B cell (primary cell): ENCODE results near the gene PAPPA. TPM values are rescaled to one million over a fixed set of nuclear protein-coding genes. Genes with fewer than 3 reads are reported as not detected.

ENCODE experiments used
- ATAC-seq: fragments of 200-7000 bp; cut with Tn5 transposase; one replicate; pipeline ENCODE4 v1.10.0; 2021; ENCODE audit warnings: low read depth, mild to moderate bottlenecking, moderate number of reproducible peaks, moderate library complexity
- CTCF ChIA-PET: fragments of 350-600 bp; sonication (Branson Sonifier 250); formaldehyde crosslinking; loops from one replicate; lab custom pipeline; 2021; ENCODE audit warnings: antibody characterized with exemption, inconsistent platforms; lab: Charles Lee
- POLR2A ChIA-PET: fragments of 350-600 bp; sonication (Branson Sonifier 250); formaldehyde crosslinking; loops from one replicate; lab custom pipeline; 2021; ENCODE audit warnings: antibody characterized with exemption; lab: Charles Lee
- DNase-seq: peaks from one replicate; pipeline ENCODE4 v3.0.0; 2013
- H2AFZ ChIP-seq: 2 replicates; pipeline ENCODE4 v1.6.1; 2012; ENCODE audit warnings: mild to moderate bottlenecking, low read depth, low read length; ENCODE audit not compliant: insufficient read depth, poor library complexity, severe bottlenecking
- H3K27ac ChIP-seq, 2 donors: 1 replicate in 1 of 2; 2 replicates in 1 of 2; pipeline ENCODE4 v1.5.1; 2012 to 2013; ENCODE audit warnings: low read length in 2 of 2, mild to moderate bottlenecking in 2 of 2, moderate library complexity in 1 of 2
- H3K27me3 ChIP-seq, 4 experiments: fragments of 200-600 bp in 1 of 4; sonication (generic) in 1 of 4; replicated peaks in 1 of 4; 1 replicate in 2 of 4; 2 replicates in 2 of 4; pipeline versions ENCODE4 v1.6.1 to v1.7.0; 2013 to 2016; ENCODE audit warnings: low read length in 3 of 4, mild to moderate bottlenecking in 2 of 4, mixed read lengths in 1 of 4, moderate library complexity in 1 of 4; ENCODE audit not compliant: insufficient read depth in 4 of 4, control insufficient read depth in 3 of 4; ENCODE audit errors: control extremely low read depth in 1 of 4
- H3K36me3 ChIP-seq, 2 experiments: replicated peaks in 1 of 2; 1 replicate in 1 of 2; 2 replicates in 1 of 2; pipeline versions ENCODE4 v1.6.1 to v1.7.1; 2013; ENCODE audit warnings: low read length in 1 of 2; ENCODE audit not compliant: insufficient read depth in 2 of 2, control insufficient read depth in 1 of 2; ENCODE audit errors: control extremely low read depth in 1 of 2, extremely low read depth in 1 of 2
- H3K4me1 ChIP-seq, 2 donors: fragments of 200-600 bp in 1 of 2; sonication (generic) in 1 of 2; 1 replicate in 1 of 2; 2 replicates in 1 of 2; pipeline versions ENCODE4 v1.5.1 to v1.6.1; 2013 to 2017; ENCODE audit warnings: low read length in 2 of 2; ENCODE audit not compliant: control insufficient read depth in 2 of 2, insufficient read depth in 2 of 2
- H3K4me2 ChIP-seq: replicated peaks from 2 replicates; pipeline ENCODE3; 2012; ENCODE audit warnings: mild to moderate bottlenecking, low read depth, low read length; ENCODE audit not compliant: poor library complexity, severe bottlenecking
- H3K4me3 ChIP-seq, 5 experiments: fragments of 200-600 bp in 1 of 5; sonication (generic) in 1 of 5; 1 replicate in 3 of 5; 2 replicates in 2 of 5; pipeline versions ENCODE4 v1.5.1 to v1.7.0; 2011 to 2016; ENCODE audit warnings: low read length in 4 of 5, mild to moderate bottlenecking in 4 of 5, low read depth in 2 of 5, control low read depth in 1 of 5, moderate library complexity in 1 of 5; ENCODE audit not compliant: insufficient read depth in 1 of 5; ENCODE audit errors: control extremely low read depth in 1 of 5, extremely low read depth in 1 of 5
- H3K79me2 ChIP-seq: fragments of 200-600 bp; sonication (generic); one replicate; pipeline ENCODE4 v1.6.0; 2016; ENCODE audit warnings: low read length; ENCODE audit not compliant: control insufficient read depth, insufficient read depth
- H3K9ac ChIP-seq: fragments of 200-600 bp; sonication (generic); 2 replicates; pipeline ENCODE4 v1.6.1; 2017; ENCODE audit warnings: mild to moderate bottlenecking, low read length, moderate library complexity
- H3K9me3 ChIP-seq, 3 donors: one replicate each; pipeline versions ENCODE4 v1.6.1 to v1.7.1; 2013; ENCODE audit warnings: low read length in 2 of 3; ENCODE audit not compliant: control insufficient read depth in 2 of 3, insufficient read depth in 1 of 3; ENCODE audit errors: control extremely low read depth in 1 of 3
- H4K20me1 ChIP-seq: 2 replicates; pipeline ENCODE4 v1.6.0; 2012; ENCODE audit warnings: mild to moderate bottlenecking, low read length; ENCODE audit not compliant: insufficient read depth, control insufficient read depth, poor library complexity, severe bottlenecking
- H3K27ac Mint-ChIP-seq: one replicate; pipeline ENCODE4 v1.8.0; 2021; ENCODE audit warnings: mixed read lengths
- H3K27me3 Mint-ChIP-seq: one replicate; pipeline ENCODE4 v1.8.0; 2021; ENCODE audit warnings: mixed read lengths
- H3K4me1 Mint-ChIP-seq: one replicate; pipeline ENCODE4 v1.8.0; 2021; ENCODE audit warnings: mixed read lengths
- H3K4me3 Mint-ChIP-seq: one replicate; pipeline ENCODE4 v1.8.0; 2021; ENCODE audit warnings: mixed read lengths
- H3K9me3 Mint-ChIP-seq: one replicate; pipeline ENCODE4 v1.8.0; 2022; ENCODE audit warnings: mixed read lengths; ENCODE audit not compliant: insufficient read depth
- EZH2 ChIP-seq: IDR thresholded peaks from 2 replicates; pipeline ENCODE4 v1.6.1; 2012; ENCODE audit warnings: borderline replicate concordance, low read depth, mild to moderate bottlenecking, moderate library complexity, low read length; ENCODE audit not compliant: insufficient read depth, poor library complexity, severe bottlenecking
- WGBS: methylation state at CpG from one replicate; pipeline ENCODE4 v1.1.5; 2013; ENCODE audit warnings: missing lambda C conversion rate; ENCODE audit not compliant: insufficient coverage; 5-methylcytosine and 5-hydroxymethylcytosine counted together
- intact Hi-C: fragments of 100-400 bp; cut with micrococcal nuclease; formaldehyde crosslinking; loops from one replicate; pipeline ENCODE4 v1.10.0; 2022
- polyA plus RNA-seq: library from polyadenylated mRNA; depleted of rRNA; stranded (reverse); fragments of >200 nt; gene quantifications from 2 replicates; pipeline ENCODE4 v1.2.3, GENCODE V29; 2012
- total RNA-seq, 2 donors: library from RNA; stranded (reverse); fragments of 120-200 nt in 1 of 2; gene quantifications; 1 replicate in 1 of 2; 2 replicates in 1 of 2; pipeline versions ENCODE4 v1.2.3 to v1.2.4, GENCODE V29; 2013 to 2022
- TF ChIP-seq, protein P1 (sequence below): fragments of 200-600 bp; IDR thresholded peaks from one replicate; pipeline ENCODE4 v1.8.0; 2022; ENCODE audit warnings: antibody characterized with exemption, mild to moderate bottlenecking

Gene PAPPA
- total and polyA plus RNA-seq, 2 donors (not counting 1 experiment from before 2014, with no cell fraction given): not detected

DNA sequence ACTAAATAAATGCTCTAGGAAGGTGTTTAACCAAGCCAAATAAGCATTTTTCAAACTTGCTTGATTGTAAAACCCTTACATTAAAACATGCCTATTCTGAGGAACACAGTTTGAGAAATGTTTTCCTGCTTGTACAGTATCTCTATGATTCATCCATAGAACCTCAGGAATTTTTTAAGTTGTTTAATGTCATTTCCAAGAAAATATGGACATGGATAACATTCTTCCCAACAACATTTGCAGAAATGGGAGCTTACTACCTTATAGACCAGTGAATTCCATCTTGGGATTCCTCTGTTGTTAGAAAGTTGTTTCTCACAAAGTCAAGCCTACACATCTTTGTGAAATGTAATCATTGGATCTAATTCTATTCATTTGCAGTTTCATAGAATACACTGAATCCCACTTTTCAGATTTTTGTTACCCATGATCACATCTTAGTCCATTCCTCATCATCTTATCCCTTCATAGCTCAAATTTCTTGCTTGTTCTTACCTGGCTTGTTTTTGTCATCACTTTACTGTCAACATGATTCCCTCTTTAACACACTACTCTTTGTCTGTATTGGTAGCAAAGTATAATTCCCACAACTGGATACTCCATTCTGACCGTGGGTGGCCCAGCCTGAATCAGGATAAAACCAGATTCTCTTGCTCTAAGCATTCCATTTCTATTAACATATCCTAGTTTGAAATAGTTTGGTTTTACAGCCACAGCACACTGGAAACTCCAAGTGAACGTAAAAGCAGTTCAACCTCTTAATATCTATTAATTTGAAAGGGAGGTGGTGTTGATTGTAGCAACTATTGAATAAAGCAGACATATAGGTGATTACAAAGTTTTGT, 49.4 kb upstream of the PAPPA start:
- Histone ChIP-seq H3K36me3 (no peaks in the 10 kb centered on the region), H3K4me1 (no peaks in the 10 kb centered on the region), H3K9me3 (no peaks in the 10 kb centered on the region), H3K9ac (no peak overlapping the region), H3K27me3 (no peaks in the 10 kb centered on the region), H3K4me2 (no peak overlapping the region), H3K27ac (no peak overlapping the region), H3K79me2 (no peaks in the 10 kb centered on the region), H2AFZ (no peak overlapping the region), H4K20me1 (no peaks in the 10 kb centered on the region), H3K4me3 (no peak overlapping the region)
- H3K4me3 Mint-ChIP-seq: no peak overlapping the region
- H3K27ac Mint-ChIP-seq: no peak overlapping the region
- no peaks in the 10 kb centered on the region for H3K4me1 Mint-ChIP-seq
- no peaks in the 10 kb centered on the region for H3K27me3 Mint-ChIP-seq
- ChIA-PET POLR2A (no interaction called here), CTCF (no interaction called here)
- H3K9me3 Mint-ChIP-seq: peaks cover 4% of the 10 kb centered on the region
- ATAC-seq: no peak
- WGBS: no CpG with 5 or more reads among the region's 2 CpGs
- no peak for DNase-seq
- intact Hi-C loops: no loop called here
- no peak for TF ChIP-seq EZH2
- TF ChIP-seq, protein P1, sequence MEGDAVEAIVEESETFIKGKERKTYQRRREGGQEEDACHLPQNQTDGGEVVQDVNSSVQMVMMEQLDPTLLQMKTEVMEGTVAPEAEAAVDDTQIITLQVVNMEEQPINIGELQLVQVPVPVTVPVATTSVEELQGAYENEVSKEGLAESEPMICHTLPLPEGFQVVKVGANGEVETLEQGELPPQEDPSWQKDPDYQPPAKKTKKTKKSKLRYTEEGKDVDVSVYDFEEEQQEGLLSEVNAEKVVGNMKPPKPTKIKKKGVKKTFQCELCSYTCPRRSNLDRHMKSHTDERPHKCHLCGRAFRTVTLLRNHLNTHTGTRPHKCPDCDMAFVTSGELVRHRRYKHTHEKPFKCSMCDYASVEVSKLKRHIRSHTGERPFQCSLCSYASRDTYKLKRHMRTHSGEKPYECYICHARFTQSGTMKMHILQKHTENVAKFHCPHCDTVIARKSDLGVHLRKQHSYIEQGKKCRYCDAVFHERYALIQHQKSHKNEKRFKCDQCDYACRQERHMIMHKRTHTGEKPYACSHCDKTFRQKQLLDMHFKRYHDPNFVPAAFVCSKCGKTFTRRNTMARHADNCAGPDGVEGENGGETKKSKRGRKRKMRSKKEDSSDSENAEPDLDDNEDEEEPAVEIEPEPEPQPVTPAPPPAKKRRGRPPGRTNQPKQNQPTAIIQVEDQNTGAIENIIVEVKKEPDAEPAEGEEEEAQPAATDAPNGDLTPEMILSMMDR: no peak

DNA sequence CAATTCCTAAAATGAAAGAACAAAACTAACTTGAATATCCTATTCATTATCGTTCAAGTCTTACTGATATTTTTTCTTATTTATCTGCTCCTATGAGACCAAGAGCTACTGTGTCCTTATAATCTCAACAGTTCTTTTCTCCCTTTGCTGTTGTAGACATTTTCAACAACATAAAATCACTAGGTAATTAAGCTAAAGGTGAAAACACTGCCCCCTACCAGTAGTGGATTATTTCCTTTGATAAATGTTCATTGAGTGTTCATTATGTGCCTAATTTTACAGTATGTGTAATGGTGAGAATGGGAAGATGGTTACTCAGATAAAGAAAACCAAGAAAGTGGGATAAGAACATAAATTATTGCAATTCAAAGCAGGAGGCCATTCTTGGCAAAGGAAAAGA, 41.4 kb upstream of the PAPPA start:
- H3K27ac Mint-ChIP-seq: no peak overlapping the region
- no peaks in the 10 kb centered on the region for H3K36me3 ChIP-seq
- H3K4me2 ChIP-seq: no peak overlapping the region
- CTCF ChIA-PET: no interaction called here
- no peak overlapping the region for H3K4me3 ChIP-seq
- H3K27me3 Mint-ChIP-seq: no peaks in the 10 kb centered on the region
- POLR2A ChIA-PET: no interaction called here
- no peaks in the 10 kb centered on the region for H3K9me3 ChIP-seq
- no peak for DNase-seq
- H3K79me2 ChIP-seq: no peaks in the 10 kb centered on the region
- no peaks in the 10 kb centered on the region for H4K20me1 ChIP-seq
- H3K4me1 Mint-ChIP-seq: no peaks in the 10 kb centered on the region
- no peak for ATAC-seq
- no peak overlapping the region for H3K9ac ChIP-seq
- intact Hi-C loops: no loop called here
- peaks cover 3% of the 10 kb centered on the region for H3K9me3 Mint-ChIP-seq
- no peaks in the 10 kb centered on the region for H3K4me1 ChIP-seq
- H3K27me3 ChIP-seq: no peaks in the 10 kb centered on the region
- TF ChIP-seq EZH2: no peak
- TF ChIP-seq, protein P1: no peak
- H3K27ac ChIP-seq: no peak overlapping the region
- no peak overlapping the region for H2AFZ ChIP-seq
- no CpG with 5 or more reads among the region's 1 CpG for WGBS
- no peak overlapping the region for H3K4me3 Mint-ChIP-seq
